ENCODE results near the gene GRPEL2.

DNA sequence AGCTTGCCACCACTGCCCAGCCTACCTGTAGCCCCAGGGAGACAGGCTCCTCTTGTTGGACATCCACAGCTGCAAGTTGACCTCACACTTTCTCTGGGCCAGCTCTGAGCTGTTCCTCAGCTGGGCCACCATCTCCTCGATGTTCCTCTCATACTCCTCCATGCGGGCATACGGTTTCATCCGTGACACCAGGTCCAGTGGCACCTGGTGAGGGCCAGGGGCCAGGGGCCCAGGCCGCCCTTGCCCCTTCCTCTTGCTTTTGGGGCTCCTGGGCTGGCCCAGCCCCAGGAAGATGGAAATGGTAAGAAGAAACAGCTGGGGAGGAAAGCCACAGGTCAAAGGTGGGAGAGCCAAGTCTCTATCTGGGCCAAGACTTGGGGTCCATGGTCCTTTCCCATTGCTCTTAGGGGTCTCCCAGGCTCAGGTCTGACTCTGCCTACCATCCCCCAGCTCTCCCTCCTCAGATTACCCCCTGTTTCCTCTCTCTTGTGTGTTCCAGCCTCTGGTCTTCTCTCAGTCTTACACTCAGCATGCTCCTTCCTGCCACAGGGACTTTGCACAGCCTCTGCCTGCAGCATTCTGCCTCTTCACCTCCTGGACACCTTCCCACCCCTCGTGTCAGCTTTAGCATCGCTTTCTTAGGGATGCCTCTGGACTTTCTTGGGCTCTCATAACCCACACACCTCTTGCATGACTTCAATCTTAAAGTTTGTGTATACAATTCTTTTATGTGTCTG, 31.6 kb downstream of the GRPEL2 start:
- no peak for TF ChIP-seq CTCF (IDR thresholded peaks at IDR 0.05)
- TF ChIP-seq POLR2A (IDR thresholded peaks at IDR 0.05): no peak
